Fibroblast of skin of left biceps (primary cell): ENCODE data around the gene MGP.

Experiments
- DNase-seq, 2 experiments: peaks; one replicate each; pipeline ENCODE4 v3.0.0-alpha.2; 2013; ENCODE audit warnings: low read depth in 2 of 2

MGP gene

DNA sequence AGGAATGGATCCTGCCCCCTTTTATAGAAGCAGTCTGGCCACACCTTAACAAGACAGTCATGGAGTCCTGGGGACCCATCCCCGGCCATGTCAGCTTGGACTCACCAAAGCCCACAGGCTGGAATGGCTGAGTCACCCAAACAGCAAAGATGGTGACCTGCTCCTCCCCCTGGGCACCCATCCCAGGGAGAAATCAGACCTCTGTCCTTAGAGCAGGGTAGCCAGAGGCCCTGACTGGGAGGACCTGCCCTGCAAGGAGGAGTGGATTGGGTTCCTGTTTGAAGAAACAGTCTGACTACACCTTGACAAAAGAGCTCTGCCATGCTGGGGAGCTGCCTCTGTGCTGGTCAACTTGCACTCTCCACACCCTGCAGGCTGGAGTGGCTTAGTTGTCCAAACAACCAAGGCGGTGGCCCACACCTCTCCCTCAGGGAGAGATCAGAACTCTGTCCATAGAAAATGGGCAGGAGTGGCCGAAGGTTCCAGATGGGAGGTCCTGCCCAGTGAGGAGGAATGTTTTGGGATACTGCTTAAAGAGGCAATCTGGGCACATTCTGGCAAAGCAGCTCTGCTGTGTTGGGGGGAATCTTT lies 16.6 kb downstream of the MGP start:
- DNase-seq, result no peak

DNA sequence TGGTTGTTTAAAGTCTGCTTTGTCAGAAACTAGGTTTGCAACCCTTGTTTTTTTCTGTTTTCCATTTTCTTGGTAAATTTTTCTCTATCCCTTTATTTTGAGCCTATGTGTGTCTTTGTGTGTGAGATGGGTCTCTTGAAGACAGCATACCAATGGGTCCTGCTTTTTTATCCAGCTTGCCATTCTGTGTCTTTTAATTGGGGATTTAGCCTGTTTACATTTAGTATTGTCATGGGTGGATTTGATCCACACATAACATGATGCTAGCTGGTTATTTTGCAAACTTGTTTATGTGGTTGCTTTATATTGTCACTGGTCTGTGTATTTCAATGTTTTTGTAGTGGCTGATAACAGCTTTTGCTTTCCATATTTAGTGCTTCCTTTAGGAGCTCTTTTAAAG lies 25.2 kb downstream of the MGP start:
- no peak for DNase-seq

DNA sequence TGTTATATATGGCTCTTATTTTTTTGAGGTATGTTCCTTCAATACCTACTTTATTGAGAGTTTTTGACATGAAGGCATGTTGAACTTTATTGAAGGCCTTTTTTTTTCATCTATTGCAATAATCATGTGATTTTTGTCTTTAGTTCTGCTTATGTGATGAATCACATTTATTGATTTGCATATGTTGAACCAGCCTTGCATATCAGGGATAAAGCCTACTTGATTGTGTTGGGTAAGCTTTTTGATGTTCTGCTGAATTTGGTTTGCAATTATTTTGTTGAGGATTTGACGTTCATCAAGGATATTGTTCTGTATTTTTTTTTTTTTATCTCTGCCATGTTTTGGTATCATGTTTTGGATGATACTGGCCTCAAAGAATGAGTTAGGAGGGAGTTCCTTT lies 27.1 kb downstream of the MGP start:
- no peak for DNase-seq

DNA sequence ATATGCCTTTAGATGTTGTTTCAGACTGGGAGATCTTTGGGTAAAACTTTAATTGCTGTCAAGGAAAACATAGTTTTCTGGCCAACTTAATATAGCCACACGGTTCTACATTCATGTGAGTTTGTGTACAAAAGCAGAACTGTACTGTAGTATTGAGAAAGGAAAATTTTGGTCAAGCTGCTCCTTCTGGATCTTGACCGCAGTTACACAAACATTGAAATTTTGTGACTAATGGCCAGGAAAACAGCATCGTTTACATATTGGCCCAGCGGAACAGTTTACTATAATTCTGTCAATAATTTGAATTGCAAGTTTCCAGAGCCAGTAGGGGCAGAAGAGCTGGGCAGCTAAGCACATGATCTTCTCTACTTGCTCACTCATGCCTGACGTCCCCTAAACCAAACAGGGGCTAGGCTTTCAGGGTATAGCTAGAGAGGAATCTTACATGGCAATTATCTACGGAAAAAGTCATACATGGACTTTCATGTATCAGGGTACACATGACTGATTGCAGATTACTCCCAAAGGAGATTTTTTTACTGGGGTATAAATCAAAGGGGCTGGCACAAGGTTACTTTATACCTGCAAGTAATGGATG lies 31.0 kb downstream of the MGP start:
- DNase-seq, result no peak

DNA sequence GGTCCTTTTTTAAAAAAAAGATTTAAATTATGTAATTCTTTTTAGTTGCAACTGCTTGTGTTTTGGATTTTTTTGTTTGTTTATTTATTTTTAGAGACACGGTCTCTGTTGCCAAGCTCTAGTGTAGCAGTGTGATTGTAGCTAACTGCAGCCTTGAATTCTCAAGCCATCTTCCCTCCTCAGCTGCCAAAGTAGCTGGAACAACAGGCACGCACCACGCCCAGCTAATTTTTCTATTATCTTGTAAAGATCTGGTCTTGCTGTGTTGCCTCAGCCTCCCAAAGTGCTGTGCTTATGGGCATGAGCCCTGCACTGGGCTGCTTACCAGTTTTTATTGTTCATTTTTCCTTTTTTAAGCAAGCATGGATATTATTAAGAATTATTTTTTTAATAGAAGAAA lies 31.7 kb downstream of the MGP start:
- DNase-seq, result no peak

DNA sequence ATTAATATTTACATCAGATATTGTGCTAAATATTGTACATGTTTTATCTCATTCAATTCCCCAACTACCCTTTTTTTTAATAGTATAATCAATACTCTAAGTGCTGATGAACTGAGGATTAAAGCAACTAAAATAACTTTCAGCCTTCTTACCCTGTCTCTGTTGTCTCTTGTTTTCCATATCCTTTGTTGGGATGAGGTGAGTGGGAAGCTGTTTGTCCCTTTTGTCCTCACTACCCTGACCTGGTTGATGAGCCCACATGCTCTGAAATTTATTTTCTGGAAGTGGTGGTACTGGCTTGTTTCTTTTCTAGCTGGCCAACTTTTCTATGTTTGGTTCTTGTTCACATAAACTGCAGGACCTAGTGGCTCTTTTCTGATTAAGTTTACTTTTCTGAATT lies 32.8 kb downstream of the MGP start:
- no peak for DNase-seq

DNA sequence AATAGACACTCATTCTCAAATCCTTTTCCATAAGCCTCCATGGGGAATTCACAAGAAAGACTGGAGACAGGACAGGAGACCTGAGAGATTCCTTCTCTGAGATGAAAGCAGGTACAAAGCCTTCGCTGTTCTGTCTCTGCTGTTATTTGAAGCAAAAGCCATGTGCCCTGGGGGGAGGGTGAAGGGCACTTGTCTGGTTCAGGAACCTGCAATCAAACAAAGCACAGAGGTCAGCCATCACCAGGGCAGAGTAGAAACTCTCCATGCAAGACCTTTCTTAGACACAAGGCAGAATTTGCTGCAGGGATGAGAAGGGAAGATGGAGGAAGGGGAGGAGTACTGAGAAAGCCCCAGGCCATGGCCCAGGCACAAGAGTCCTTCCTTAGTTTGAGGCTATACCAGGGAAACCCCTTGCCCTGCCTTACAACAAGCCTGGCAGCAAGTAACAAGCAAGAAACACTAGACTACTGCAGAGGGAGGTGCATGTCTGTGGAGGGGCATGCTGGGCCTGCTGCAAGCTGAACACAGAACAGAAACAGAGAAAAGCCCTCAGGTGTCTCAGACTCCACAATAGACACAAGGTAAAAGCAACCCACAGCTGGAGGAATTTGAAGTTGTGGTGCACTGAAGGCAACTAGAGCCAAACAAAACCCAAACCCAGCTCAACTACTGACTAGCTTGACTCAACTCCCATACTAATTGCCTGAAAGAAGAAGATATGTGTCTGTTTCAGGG lies 34.6 kb downstream of the MGP start:
- no peak for DNase-seq

DNA sequence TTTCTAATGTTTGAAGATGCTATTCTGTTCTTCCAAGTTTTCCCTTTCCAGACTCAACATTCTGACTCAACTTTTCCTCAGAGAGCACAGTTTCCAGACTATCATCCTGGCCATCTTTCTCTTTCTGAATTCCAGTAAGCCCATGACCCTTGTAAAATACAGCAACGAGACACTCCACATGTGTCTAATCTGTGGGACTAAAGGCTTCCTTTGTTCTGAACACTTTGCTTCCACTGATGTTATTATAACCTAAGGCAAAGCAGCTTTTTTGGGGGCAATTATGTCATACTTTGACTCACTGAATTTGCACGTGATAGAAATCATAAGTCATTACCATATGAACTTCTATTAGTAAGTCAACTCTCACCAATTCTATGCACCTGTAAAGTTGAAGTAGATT lies 36.0 kb downstream of the MGP start:
- DNase-seq, result no peak

DNA sequence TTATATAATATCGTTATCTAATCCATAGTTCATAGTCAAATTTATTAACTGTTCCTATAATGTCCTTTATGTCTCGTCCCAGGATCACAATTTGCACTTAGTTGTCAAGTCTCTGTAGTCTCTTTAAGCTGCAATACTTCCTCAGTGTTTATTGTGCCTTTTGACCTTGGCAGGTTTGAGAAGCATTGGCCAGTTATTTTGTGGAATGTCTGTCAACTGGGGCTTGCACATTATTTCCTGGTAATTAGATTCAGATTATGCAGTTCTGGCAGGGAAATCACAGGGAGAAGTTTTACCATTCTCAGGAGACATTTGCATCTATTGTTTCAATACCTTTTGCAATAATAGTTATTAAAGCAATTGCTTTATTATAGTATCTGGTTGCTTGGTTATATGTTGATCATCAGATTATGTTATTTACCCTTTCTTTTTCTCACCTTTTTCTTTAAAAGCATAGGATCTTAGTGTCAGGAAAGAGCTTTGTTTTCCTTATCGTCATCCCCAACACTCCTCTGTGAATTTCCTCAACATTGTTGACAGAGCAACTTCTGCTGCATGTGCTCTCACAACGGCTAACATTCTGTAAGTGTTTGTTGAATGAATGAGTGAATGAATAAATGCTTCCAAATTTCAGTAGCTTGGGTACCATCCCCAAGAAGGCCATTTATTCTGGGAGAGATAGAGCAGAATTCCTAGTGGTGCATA lies 38.6 kb downstream of the MGP start:
- no peak for DNase-seq

DNA sequence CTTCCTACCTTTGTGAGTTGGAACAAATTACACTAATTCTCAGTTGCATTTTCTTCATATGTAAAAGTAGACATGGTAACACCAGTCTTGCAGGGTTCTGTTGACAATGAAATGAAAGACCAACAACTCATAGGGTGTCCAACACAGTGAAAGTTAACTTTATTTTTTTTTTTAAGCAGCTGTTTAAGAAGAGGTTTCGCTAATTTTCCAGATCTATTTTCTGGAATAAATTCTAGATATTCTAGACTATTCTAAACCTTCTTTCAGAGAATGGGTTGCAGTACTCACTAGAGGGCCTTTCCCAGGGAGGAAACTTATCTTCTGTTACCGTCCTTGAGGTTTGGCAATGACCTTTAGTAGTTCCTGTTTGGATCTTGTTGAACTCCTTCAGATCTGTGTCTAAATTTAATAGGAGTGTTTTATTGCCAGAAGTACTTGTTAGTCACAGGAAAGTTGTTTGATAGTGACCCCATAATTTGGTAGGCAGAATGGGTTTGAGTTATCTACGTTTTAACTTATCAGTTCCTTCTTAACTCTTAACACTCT lies 39.5 kb downstream of the MGP start:
- DNase-seq, result no peak

DNA sequence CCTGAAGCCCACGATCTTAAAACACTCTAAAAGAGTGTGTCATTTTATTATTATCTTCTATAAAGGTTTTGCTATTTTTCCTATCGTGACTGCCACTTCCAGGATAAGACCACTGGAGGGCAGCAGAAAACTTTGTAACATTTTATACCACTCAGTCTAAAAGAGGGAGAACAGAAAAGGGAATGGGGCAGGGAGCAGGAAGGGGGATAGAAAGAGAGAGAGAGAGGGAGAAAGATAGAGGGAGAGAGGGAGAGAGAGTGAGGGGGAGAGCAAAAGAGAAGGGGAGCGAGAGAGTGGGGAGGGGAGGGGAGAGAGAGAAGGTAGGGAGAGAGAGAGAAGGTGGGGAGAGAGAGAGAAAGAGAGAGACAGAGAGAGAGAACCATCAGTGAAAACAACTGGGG lies 40.3 kb downstream of the MGP start:
- DNase-seq, result no peak

DNA sequence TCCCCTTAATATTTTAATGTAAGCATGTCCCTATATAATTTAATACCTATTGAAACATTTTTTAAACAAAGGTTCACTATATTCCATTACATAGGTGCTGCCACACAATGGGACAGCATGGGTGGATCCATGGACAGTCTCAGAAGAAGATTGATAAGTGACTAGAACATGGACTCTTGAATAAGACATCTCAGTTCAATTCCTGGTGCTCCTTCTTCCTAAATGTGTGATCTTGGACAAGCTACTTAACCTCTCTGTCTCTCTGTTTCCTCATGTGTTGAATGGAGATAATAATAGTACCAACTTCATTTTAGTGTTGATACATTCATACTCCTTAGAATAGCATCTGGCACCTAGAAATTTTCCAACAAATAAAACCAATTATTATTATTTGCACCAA lies 41.3 kb downstream of the MGP start:
- DNase-seq, result no peak

DNA sequence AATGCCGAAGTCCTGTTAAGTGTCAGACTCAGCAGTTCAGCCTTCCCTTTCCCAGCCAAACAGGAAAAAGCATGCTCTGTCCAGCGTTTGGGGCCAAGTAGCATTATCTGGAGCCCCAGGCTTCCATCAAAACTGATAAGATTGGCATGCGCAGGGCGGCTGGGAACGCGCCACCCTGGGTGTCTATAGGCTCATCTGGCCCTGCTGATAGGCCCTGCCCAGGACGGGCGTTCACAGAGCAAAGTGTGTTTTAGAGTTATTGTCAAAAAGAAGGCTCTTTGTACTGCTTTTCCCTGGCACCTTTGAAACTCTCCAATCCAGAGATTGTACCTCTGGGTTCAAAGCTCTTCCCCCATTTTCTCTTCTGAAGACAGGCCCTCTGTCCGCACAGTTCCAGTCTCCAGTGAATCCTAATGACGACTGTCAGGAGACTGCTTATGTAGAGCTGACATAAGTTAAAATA lies 42.2 kb downstream of the MGP start, which contains the start of gene ART4:
ART4 (minus strand) TSS at position 102 of the 463 bp plus-strand sequence. CDS start 413 bp downstream, outside the sequence.
- DNase-seq, result no peak

DNA sequence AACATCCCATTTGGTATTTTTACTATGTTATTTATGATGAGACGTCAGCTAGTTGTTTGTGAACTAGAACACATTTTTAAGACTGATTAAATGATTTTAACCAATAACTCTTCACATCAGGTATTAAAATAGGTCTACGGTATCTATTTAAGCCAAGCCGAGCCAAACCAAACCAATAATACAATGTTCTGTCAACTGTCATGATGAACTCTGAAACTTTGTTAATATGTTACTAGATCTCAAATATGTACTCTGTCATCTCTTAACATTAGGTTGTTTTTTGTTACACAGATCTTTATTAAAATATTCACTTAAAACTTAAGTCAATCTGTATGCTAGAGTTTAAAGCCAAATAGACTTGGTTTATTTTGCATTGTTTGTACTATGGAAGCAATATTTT lies 43.3 kb downstream of the MGP start:
- DNase-seq, result no peak

DNA sequence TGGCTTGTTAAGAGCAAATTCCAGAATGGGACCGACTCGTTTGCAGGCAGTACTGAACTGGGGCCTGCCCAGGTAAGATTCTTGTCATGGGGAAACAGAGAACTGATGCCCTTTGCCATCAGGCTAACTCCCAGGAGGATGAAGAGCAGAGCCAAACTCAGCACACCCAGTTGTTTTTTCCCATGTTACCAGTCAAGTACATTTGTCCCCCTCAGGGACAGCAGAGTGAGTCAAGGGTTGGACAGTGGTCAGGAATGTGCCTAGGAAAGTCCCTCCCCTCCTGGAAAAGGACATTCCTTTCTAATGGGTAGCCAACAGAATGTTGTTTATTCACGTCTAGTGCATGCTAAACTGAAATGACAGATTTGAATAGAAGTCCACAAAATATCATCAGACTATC lies 43.9 kb downstream of the MGP start:
- DNase-seq, result no peak

DNA sequence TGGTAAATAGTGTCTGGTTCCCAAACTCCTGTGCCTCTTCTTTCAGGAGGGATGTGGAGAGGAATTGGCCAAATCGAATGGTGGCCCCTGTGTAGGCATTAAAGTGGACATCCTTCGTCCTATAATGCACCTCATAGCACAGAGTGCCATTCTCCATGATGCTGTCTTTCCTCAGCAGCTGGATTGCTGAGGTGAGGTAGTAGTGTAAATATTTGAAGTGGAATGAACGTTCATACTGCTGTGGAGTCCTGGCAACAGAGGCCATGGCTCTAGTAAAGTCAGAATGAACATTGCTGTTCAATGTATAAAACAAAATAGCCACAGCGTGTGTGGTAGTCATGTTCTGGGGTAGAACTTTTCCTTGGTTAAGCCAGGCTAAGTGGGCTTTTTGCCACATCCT lies 45.0 kb downstream of the MGP start:
- DNase-seq, result no peak

DNA sequence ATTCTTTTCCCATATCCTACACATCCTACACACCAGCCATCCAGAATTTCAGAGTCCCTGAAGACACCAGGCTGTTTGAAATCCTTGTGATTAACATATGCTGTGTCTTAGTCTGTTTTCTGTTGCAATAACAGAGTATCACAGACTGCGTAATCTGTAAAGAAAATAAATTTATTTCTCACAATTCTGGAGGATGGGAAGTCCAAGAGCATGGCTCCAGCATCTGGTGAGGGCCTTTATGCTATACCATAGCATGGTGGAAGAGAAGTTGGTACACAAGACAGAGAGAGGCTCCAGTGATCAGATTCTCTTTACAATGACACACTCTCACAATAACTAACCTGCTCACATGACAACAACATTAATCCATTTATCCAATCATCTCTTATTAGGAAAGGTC lies 46.4 kb downstream of the MGP start:
- no peak for DNase-seq

DNA sequence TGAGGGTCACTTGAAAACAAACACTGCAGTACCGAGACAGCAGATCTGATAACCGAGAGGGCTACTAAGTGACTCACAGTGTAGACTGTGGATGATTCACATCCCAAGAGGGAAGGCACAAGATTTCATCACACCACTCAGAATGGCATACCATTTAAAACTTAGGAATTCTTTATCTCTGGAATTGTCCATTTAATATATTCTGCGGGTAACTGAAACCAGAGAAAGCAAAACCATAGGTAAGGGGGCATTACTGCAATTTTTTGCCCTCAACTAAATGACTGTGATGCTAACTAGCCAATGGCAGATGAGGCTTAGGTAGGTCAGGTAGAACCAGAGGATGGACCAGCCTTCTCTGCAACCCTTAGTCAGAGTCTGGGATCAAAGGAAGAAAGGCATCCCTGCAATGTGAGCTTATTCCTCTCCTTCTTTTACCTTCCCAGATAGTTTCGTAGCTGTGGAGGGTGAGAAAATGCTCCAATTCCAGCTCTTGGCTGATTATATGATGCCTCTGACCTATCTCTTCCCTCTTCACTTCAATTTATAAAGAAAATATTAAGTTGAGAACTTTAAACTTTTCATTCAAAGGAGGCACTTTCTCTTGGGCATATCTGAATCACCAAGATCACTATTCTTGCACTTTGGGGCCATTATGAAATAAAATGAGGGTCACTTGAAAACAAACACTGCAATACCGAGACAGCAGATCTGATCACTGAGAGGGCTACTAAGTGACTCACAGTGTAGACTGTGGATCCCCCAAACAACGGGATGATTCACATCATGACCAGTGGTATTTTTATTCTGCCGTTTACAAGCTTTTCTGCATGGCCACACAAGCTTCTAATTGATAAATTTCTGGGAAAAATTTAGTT lies 49.1 kb downstream of the MGP start:
- DNase-seq, result peak; percentile 38 to 44

DNA sequence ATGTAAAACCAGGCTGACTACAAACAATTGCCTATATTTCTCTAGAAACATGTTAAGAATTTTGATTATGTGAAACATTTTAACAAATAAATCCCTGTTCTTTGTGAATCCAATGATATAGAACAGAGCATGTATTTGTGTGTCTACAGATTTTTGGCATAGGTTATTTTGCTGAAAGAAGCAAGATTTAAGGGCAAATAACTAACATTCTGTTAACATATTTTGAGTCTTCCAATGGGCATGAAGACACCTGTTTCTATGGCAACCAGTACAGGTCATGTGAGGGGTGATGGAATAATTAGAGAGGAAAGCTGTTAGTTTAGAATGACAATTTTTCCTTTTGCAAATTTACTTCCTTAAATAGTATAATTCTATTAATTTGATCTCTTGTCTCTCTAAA lies 51.1 kb downstream of the MGP start:
- DNase-seq, result no peak

DNA sequence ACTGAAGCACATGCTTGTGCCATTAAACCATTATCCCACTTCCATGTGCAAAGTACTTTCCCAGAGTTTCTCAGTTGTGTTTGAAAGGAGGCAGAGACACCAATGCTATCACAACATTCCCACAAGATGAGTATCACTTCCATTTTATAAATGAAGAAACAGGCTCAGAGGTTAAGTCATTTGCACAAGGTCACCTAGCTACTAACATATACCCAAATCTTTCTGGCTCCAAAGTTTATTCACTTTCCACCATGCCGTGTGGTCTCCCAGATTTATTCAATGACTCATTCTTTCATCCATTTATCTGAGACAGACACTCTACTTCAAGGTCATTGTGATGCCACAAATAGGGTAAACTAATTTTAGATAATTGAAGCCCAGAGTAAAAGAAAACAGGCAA lies 51.7 kb downstream of the MGP start:
- DNase-seq, result no peak

DNA sequence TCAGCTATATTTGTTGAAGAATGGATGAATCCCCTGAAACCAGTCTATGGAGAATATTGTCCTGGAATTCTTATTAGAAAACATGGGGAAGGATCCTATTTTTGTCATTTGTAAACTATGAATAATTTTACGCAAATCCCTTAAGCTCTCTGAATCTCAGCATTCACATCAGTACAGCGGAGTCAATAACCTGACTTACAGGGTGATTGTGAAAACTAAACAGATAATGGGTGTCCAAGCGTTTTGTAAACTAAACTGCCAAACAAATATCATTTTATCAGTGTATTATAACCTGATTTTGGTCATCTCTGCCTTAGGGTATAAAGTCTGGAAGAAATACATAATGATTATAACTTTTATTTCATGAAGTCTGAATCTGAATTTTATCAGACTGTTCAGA lies 52.3 kb downstream of the MGP start:
- no peak for DNase-seq
